Activated T-cell treated with anti-CD3 and anti-CD28 coated beads, Interleukin-2, amount 50 U/mL, for 4 hours (primary cell): ENCODE data around the gene SORL1. TPM values are rescaled to one million over a fixed set of nuclear protein-coding genes. Genes with fewer than 3 reads are reported as not detected.
A peak's percentile ranks its signal among the peaks of the same experiment; 100 is the strongest.

Experiments used
- ATAC-seq, 2 donors: fragments of 200-7000 bp; cut with Tn5 transposase; one replicate each; pipeline ENCODE4 v1.10.0; 2021
- DNase-seq: peaks from one replicate; pipeline ENCODE4 v3.0.0-alpha.2; 2020
- H3K27me3 Mint-ChIP-seq: one replicate; pipeline ENCODE4 v1.8.0; 2021; ENCODE audit warnings: low read depth, mixed read lengths
- H3K36me3 Mint-ChIP-seq: one replicate; pipeline ENCODE4 v1.8.0; 2022; ENCODE audit warnings: mixed read lengths; ENCODE audit not compliant: insufficient read depth
- H3K4me1 Mint-ChIP-seq: one replicate; pipeline ENCODE4 v1.8.0; 2021; ENCODE audit warnings: low read depth, mixed read lengths
- H3K4me3 Mint-ChIP-seq: one replicate; pipeline ENCODE4 v1.8.0; 2021; ENCODE audit warnings: mild to moderate bottlenecking, moderate library complexity, mixed read lengths
- H3K9me3 Mint-ChIP-seq: one replicate; pipeline ENCODE4 v1.8.0; 2021; ENCODE audit warnings: mixed read lengths
- total RNA-seq, 3 donors: library from RNA; stranded (reverse); gene quantifications; one replicate each; pipeline ENCODE4 v1.2.1, GENCODE V29; 2021

The SORL1 gene
- total RNA-seq, 3 donors from 2014 or later, result 21.3 to 25.6 (median 21.3) TPM

DNA sequence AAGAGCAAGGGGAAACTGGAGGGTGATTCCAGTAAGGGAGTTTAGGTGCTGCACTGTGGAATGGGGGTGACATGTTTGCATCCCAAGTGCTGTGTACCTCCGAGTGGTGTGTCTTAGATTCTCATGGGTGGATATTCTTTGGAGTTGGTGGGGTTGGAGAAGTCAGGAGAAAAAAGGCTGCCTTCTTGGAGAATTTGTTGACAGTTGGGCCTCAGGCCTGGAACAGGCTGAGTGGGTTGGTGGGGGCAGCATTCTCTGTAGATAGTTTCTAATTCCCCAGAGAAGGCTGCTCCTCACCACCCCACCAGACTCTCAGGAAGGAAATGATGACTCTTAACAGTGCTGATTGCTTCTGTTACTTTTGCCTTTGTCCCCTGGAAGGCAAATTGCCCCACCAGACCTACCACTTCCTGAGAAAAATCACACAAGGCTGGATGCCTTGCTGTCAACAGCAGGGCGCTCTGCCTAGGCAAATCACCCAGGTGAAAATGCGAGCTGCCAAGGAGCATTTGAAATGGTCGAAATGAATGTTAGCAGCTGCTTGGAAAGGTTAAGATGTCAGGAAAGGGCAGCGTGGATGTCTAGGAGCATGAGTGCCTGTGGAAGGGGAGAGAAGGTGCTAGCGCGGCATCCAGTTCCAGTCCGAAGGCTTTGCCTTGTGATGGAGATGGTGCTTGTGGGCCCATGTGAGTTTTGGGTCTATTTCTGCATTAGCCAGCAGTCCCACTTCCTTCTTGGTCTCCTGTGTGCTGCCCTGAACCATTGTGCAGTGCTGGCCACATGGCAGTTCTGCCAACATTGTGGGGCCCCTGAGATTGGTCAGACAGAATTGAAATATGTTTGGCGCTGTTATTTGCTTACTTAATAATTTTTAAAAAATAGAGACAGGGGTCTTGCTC, 30.4 kb downstream of the SORL1 start:
- Mint-ChIP-seq H3K4me3 (peak overlapping the region; percentile 71), H3K9me3 (no peaks in the 10 kb centered on the region), H3K27me3 (no peaks in the 10 kb centered on the region), H3K4me1 (peaks cover 60% of the 10 kb centered on the region), H3K36me3 (peaks cover 45% of the 10 kb centered on the region)
- ATAC-seq (peak; percentile 85 to 86), DNase-seq (peak; percentile 53)

DNA sequence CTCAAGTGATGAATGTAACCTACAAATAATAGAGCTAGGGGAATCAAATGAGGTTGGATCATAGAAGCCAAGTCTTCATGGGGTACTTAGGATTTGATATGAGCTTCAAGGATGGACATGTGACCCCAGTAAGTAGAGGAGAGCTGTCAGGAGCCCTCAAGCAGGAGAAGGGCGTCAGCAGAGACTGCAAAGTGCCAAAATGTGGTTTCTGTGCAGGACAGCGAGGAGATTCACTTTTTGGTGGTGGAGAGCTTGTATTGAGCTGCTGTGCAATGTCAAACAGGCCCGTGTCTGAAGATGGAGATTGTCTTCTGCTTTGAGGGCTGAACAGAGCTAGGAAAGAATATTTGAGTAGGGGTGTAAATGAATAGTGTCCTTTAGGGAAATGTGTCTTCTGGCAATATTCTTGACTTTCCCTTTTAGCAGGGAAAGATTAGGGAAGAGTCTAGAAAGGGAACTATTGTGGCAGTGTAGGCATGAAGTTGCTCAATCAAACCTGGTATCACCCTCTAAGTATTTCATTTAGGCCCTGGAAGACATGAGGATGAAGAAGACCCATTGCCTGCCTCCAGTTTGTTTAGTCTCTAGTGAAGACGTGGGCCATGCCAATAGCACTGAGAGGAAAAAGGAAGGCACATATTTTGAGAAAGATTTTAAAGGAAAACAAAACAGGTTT, 31.8 kb downstream of the SORL1 start:
- no peaks in the 10 kb centered on the region for H3K9me3 Mint-ChIP-seq
- peaks cover 52% of the 10 kb centered on the region for H3K4me1 Mint-ChIP-seq
- no peak overlapping the region for H3K4me3 Mint-ChIP-seq
- DNase-seq (no peak), ATAC-seq (no peak)
- no peaks in the 10 kb centered on the region for H3K27me3 Mint-ChIP-seq
- peaks cover 42% of the 10 kb centered on the region for H3K36me3 Mint-ChIP-seq

- Mint-ChIP-seq H3K9me3 (no peaks in the 10 kb centered on the region), H3K36me3 (peaks cover 48% of the 10 kb centered on the region), H3K4me3 (no peak overlapping the region), H3K27me3 (no peaks in the 10 kb centered on the region), H3K4me1 (peaks cover 60% of the 10 kb centered on the region)
- DNase-seq (no peak), ATAC-seq (no peak)
These were observed 33.1 kb downstream of the SORL1 start for GRCh38 chr11:121485216-121485615.

- H3K36me3 Mint-ChIP-seq, result peaks cover 53% of the 10 kb centered on the region
- peaks cover 60% of the 10 kb centered on the region for H3K4me1 Mint-ChIP-seq
- H3K4me3 Mint-ChIP-seq, result no peak overlapping the region
- no peaks in the 10 kb centered on the region for H3K27me3 Mint-ChIP-seq
- ATAC-seq, result no peak
- no peak for DNase-seq
- no peaks in the 10 kb centered on the region for H3K9me3 Mint-ChIP-seq
These were observed 33.9 kb downstream of the SORL1 start for GRCh38 chr11:121486054-121486453.

GRCh38 chr11:121487191-121487590, 35.1 kb downstream of the SORL1 start:
- DNase-seq (no peak), ATAC-seq (no peak)
- Mint-ChIP-seq H3K4me1 (peaks cover 62% of the 10 kb centered on the region), H3K4me3 (no peak overlapping the region), H3K36me3 (peaks cover 61% of the 10 kb centered on the region), H3K9me3 (no peaks in the 10 kb centered on the region), H3K27me3 (no peaks in the 10 kb centered on the region)

- DNase-seq (no peak), ATAC-seq (no peak)
- H3K9me3 Mint-ChIP-seq, result no peaks in the 10 kb centered on the region
- H3K4me1 Mint-ChIP-seq, result peaks cover 53% of the 10 kb centered on the region
- no peak overlapping the region for H3K4me3 Mint-ChIP-seq
- H3K36me3 Mint-ChIP-seq, result peaks cover 63% of the 10 kb centered on the region
- H3K27me3 Mint-ChIP-seq, result no peaks in the 10 kb centered on the region
These were observed 36.1 kb downstream of the SORL1 start for GRCh38 chr11:121488170-121488569.

DNA sequence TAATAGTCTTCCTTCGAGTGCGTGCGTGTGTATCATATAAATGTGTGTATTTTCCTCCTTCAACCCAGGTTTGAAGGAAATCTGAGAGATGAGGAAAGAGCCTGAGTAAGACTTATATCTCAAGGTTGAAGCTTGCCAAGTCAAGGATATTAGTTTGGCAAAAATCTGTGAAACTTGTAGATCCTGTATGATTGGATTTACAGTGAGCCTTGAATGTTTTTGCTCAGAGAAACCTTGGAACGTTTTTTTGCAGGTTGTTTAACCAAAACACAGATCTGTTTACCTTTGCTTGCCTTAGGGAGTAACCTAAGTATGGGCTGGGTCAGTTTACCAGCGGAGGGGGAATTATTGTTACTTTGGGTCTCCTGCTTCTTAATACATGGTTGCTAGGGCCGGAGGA, 36.5 kb downstream of the SORL1 start:
- DNase-seq (no peak), ATAC-seq (no peak)
- H3K27me3 Mint-ChIP-seq, result no peaks in the 10 kb centered on the region
- H3K36me3 Mint-ChIP-seq, result peaks cover 59% of the 10 kb centered on the region
- H3K9me3 Mint-ChIP-seq, result no peaks in the 10 kb centered on the region
- H3K4me3 Mint-ChIP-seq, result no peak overlapping the region
- peaks cover 53% of the 10 kb centered on the region for H3K4me1 Mint-ChIP-seq

DNA sequence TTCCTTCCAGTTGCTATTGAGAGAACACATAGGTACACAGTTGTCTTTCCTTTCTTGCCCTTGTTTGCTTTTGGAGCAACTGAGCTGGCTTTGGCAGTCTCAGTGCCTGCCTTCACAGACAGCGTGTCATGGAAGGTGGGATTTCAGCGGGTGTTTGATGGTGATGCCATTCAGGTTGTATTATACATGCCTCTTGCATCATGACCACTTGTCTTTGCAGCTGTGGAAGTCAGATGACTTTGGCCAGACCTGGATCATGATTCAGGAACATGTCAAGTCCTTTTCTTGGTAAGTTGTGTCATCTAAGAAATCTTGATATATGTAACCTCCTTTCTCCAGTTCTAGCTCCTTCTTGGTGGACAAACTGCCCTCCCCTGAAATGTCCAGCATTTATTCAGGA, 37.7 kb downstream of the SORL1 start:
- Mint-ChIP-seq H3K36me3 (peaks cover 48% of the 10 kb centered on the region), H3K4me3 (no peak overlapping the region), H3K9me3 (no peaks in the 10 kb centered on the region), H3K27me3 (no peaks in the 10 kb centered on the region), H3K4me1 (peaks cover 53% of the 10 kb centered on the region)
- ATAC-seq (no peak), DNase-seq (no peak)

GRCh38 chr11:121494355-121495099, 42.4 kb downstream of the SORL1 start:
- peak overlapping the region; percentile 19 for H3K4me3 Mint-ChIP-seq
- ATAC-seq, result peak; percentile 53 to 69
- H3K4me1 Mint-ChIP-seq, result peaks cover 50% of the 10 kb centered on the region

DNA sequence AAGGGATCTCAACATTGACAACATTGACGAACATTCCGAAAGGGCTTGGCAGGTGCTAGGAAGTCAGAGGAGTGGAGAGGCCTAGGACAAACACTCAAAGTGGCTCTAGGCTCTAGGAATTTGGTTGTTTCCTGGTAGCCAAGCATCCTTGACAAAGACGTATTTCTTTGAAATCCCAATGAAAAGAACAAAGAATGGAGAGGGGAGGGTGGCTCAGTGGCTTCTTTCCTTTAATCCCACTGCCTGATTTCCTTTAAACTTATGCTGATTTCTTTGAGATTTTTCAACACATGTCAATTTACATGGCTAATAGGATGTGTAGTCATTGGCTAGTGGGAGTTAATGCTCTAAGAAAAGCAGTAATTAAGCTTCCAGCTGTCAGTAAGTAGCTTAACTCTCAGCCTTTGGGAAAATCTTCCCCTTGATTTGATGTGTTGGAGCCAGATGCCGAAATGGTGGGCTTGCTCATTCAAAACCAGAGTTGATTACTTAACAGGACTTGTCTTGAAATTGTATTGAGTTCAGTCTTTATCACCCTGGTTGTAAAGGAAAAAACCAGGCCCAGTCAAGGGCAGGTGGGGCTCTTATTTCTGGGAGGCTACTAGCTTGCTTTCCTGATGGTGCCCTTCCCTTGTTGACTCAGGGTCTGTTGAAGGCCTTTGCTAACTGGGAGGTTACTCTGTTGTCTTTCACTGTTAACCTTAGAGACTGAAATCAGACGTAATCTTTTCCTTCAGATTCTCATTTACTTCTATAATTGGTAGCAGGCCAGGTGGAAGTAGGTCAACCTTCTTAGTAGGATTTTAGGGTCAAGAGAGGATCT, 45.3 kb downstream of the SORL1 start:
- Mint-ChIP-seq H3K27me3 (no peaks in the 10 kb centered on the region), H3K4me1 (peaks cover 51% of the 10 kb centered on the region), H3K9me3 (peaks cover 4% of the 10 kb centered on the region), H3K4me3 (no peak overlapping the region), H3K36me3 (peaks cover 41% of the 10 kb centered on the region)
- DNase-seq, result no peak
- no peak for ATAC-seq

More at GRCh38 chr11:121494355-121495099, 42.4 kb downstream of the SORL1 start:
- H3K9me3 Mint-ChIP-seq, result no peaks in the 10 kb centered on the region
- no peaks in the 10 kb centered on the region for H3K27me3 Mint-ChIP-seq
- DNase-seq, result peak; percentile 47
- peaks cover 50% of the 10 kb centered on the region for H3K36me3 Mint-ChIP-seq

GRCh38 chr11:121499405-121499804, 47.3 kb downstream of the SORL1 start:
- no peak for ATAC-seq
- Mint-ChIP-seq H3K9me3 (peaks cover 4% of the 10 kb centered on the region), H3K4me1 (peaks cover 43% of the 10 kb centered on the region), H3K4me3 (no peak overlapping the region), H3K36me3 (peaks cover 53% of the 10 kb centered on the region), H3K27me3 (no peaks in the 10 kb centered on the region)
- no peak for DNase-seq

GRCh38 chr11:121500275-121500674, 48.2 kb downstream of the SORL1 start:
- Mint-ChIP-seq H3K27me3 (no peaks in the 10 kb centered on the region), H3K4me3 (no peak overlapping the region), H3K9me3 (peaks cover 5% of the 10 kb centered on the region), H3K4me1 (peaks cover 36% of the 10 kb centered on the region), H3K36me3 (peaks cover 62% of the 10 kb centered on the region)
- DNase-seq, result no peak
- peak in 1 of 2 donors; percentile 27 for ATAC-seq

DNA sequence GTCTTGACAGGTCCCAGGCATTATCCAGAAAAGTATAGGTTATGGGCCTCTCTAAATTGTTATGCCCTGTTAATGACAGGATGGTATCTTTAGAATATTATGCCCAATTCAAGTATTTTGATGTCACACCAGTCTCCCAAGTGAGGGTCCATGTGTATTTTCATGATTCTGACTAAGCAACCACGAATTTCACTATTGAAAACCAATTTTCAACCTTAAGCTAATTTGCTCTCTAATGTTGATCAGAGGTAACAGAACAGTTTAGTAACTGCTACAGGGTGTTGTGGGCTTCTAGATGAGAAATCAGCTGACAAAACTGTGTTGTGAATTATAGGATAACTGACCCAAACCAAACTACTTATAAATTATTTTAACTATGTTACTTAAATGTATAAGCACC, 48.6 kb downstream of the SORL1 start:
- ATAC-seq (peak in 1 of 2 donors; percentile 32), DNase-seq (no peak)
- no peak overlapping the region for H3K4me3 Mint-ChIP-seq
- H3K9me3 Mint-ChIP-seq, result peaks cover 10% of the 10 kb centered on the region
- no peaks in the 10 kb centered on the region for H3K27me3 Mint-ChIP-seq
- peaks cover 31% of the 10 kb centered on the region for H3K4me1 Mint-ChIP-seq
- H3K36me3 Mint-ChIP-seq, result peaks cover 62% of the 10 kb centered on the region
